Activated naive CD8-positive, alpha-beta T cell treated with anti-CD3 and anti-CD28 coated beads, Interleukin-2, amount 10 ng/mL, durations not matched to agents 7 days and 5 days (primary cell): ENCODE measurements around the gene CDH13. TPM values are rescaled to one million over a fixed set of nuclear protein-coding genes. Genes with fewer than 3 reads are reported as not detected.

ENCODE experiments used
- ATAC-seq: fragments of 150-1000 bp; cut with Tn5 transposase; one replicate; pipeline ENCODE4 v1.10.0; 2021; ENCODE audit warnings: low read depth, moderate library complexity
- POLR2A ChIA-PET: fragments of 350-600 bp; sonication (Branson Sonifier 250); formaldehyde crosslinking; loops from one replicate; lab custom pipeline; 2021; ENCODE audit warnings: antibody characterized with exemption; lab: Charles Lee
- DNase-seq: peaks from one replicate; pipeline ENCODE4 v3.0.0; 2021
- H3K27ac Mint-ChIP-seq: one replicate; pipeline ENCODE4 v1.8.0; 2022; ENCODE audit warnings: mild to moderate bottlenecking, mixed read lengths
- H3K27me3 Mint-ChIP-seq: one replicate; pipeline ENCODE4 v1.8.0; 2022; ENCODE audit warnings: mild to moderate bottlenecking, moderate library complexity, mixed read lengths
- H3K36me3 Mint-ChIP-seq: one replicate; pipeline ENCODE4 v1.8.0; 2021; ENCODE audit warnings: mild to moderate bottlenecking, mixed read lengths
- H3K4me1 Mint-ChIP-seq: one replicate; pipeline ENCODE4 v1.8.0; 2021; ENCODE audit warnings: mixed read lengths
- H3K4me3 Mint-ChIP-seq: one replicate; pipeline ENCODE4 v1.8.0; 2022; ENCODE audit warnings: mild to moderate bottlenecking, moderate library complexity, mixed read lengths
- H3K9me3 Mint-ChIP-seq: one replicate; pipeline ENCODE4 v1.8.0; 2021; ENCODE audit warnings: mixed read lengths
- total RNA-seq, 2 experiments: library from RNA; stranded (reverse); gene quantifications; one replicate each; pipeline ENCODE4 v1.2.3, GENCODE V29; 2021

The CDH13 gene
- total RNA-seq, 2 experiments from 2014 or later = not detected

- H3K9me3 Mint-ChIP-seq = no peaks in the 10 kb centered on the region
- no peak for ATAC-seq
- DNase-seq = no peak
- H3K36me3 Mint-ChIP-seq = no peaks in the 10 kb centered on the region
- POLR2A ChIA-PET = no interaction called here
- H3K4me3 Mint-ChIP-seq = no peak overlapping the region
- H3K27ac Mint-ChIP-seq = no peak overlapping the region
- H3K27me3 Mint-ChIP-seq = peaks cover 3% of the 10 kb centered on the region
- H3K4me1 Mint-ChIP-seq = no peaks in the 10 kb centered on the region
Measured at GRCh38 chr16:83312015-83312717, 685.4 kb downstream of the CDH13 start.

- Mint-ChIP-seq H3K27me3 (peaks cover 3% of the 10 kb centered on the region), H3K4me3 (no peak overlapping the region), H3K36me3 (no peaks in the 10 kb centered on the region), H3K27ac (no peak overlapping the region), H3K9me3 (no peaks in the 10 kb centered on the region), H3K4me1 (no peaks in the 10 kb centered on the region)
- ATAC-seq = no peak
- POLR2A ChIA-PET = no interaction called here
- DNase-seq = no peak
Measured at GRCh38 chr16:83312718-83313245, 686.0 kb downstream of the CDH13 start.

- DNase-seq = no peak
- POLR2A ChIA-PET = no interaction called here
- no peak for ATAC-seq
- no peak overlapping the region for H3K4me3 Mint-ChIP-seq
- no peaks in the 10 kb centered on the region for H3K4me1 Mint-ChIP-seq
- no peaks in the 10 kb centered on the region for H3K36me3 Mint-ChIP-seq
- peaks cover 3% of the 10 kb centered on the region for H3K27me3 Mint-ChIP-seq
- H3K27ac Mint-ChIP-seq = no peak overlapping the region
- no peaks in the 10 kb centered on the region for H3K9me3 Mint-ChIP-seq
Measured at GRCh38 chr16:83315271-83315670, 688.5 kb downstream of the CDH13 start.

- H3K9me3 Mint-ChIP-seq = no peaks in the 10 kb centered on the region
- H3K36me3 Mint-ChIP-seq = no peaks in the 10 kb centered on the region
- no peaks in the 10 kb centered on the region for H3K4me1 Mint-ChIP-seq
- H3K27ac Mint-ChIP-seq = no peak overlapping the region
- no peak overlapping the region for H3K4me3 Mint-ChIP-seq
- no peak for ATAC-seq
- POLR2A ChIA-PET = no interaction called here
- no peak for DNase-seq
- H3K27me3 Mint-ChIP-seq = peaks cover 3% of the 10 kb centered on the region
Measured at GRCh38 chr16:83316458-83316857, 689.7 kb downstream of the CDH13 start.

GRCh38 chr16:83318390-83318789, 691.6 kb downstream of the CDH13 start:
- no peaks in the 10 kb centered on the region for H3K4me1 Mint-ChIP-seq
- no peak for ATAC-seq
- no peak overlapping the region for H3K27ac Mint-ChIP-seq
- H3K9me3 Mint-ChIP-seq = no peaks in the 10 kb centered on the region
- no peak overlapping the region for H3K4me3 Mint-ChIP-seq
- POLR2A ChIA-PET = no interaction called here
- DNase-seq = no peak
- H3K36me3 Mint-ChIP-seq = no peaks in the 10 kb centered on the region
- no peaks in the 10 kb centered on the region for H3K27me3 Mint-ChIP-seq

DNA sequence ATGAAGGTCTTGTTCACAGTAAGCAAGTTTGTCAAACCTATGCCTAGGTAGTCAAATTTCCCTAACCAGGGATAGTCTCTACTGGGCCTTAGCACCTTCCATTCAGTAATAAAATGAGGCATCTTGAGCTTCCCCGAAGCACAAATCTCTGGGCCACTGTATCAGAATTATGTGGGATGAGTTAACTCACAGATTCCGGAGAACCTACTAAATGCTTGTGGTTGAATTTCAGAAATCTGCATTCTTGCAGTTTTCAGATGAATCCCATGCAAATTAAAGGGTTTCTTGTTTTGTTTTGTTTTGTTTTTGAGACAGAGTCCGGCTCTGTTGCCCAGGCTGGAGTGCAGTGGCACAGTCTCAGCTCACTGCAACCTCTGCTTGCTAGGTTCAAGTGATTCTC, 702.2 kb downstream of the CDH13 start:
- no peaks in the 10 kb centered on the region for H3K36me3 Mint-ChIP-seq
- no peaks in the 10 kb centered on the region for H3K4me1 Mint-ChIP-seq
- POLR2A ChIA-PET = no interaction called here
- no peak for ATAC-seq
- no peak overlapping the region for H3K27ac Mint-ChIP-seq
- H3K9me3 Mint-ChIP-seq = no peaks in the 10 kb centered on the region
- no peaks in the 10 kb centered on the region for H3K27me3 Mint-ChIP-seq
- DNase-seq = no peak
- H3K4me3 Mint-ChIP-seq = no peak overlapping the region

DNA sequence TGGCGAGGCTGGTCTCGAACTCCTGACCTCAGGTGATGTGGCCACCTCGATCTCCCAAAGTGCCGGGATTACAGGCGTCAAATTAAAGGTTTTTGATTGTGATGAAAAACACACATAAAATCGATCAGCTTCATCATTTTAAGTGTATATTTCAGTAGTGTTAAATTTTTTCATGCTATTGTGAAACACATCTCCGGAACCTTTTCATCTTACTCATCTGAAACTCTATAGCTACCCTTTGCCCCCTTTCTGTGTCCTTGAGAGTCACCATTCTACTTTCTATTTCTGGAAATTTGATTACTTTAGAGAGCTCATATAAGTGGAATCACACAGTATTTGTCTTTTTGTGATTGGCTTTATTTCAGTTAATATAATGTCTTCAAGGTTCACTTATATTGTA, 702.7 kb downstream of the CDH13 start:
- Mint-ChIP-seq H3K9me3 (no peaks in the 10 kb centered on the region), H3K27ac (no peak overlapping the region), H3K4me1 (no peaks in the 10 kb centered on the region), H3K27me3 (no peaks in the 10 kb centered on the region), H3K36me3 (no peaks in the 10 kb centered on the region), H3K4me3 (no peak overlapping the region)
- POLR2A ChIA-PET = no interaction called here
- DNase-seq = no peak
- ATAC-seq = no peak

DNA sequence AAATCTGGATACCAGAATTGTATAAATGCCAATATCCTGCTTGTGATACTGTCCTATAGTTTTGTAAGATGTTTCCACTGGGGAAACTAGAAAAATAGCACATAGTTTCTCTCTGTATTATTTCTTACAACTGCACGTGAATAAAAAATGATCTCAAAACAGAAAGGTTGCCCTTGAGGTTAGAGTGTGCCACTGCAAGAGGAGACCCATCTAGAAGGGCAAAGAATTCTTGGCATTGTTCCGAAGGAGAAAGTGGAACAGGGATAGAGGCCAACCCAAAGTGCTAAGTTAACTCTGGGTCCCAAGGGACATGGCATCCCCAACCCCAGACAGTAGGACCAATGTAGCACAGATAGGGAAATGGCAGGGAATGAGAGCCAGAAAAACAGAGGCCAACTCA, 703.5 kb downstream of the CDH13 start:
- no peak overlapping the region for H3K27ac Mint-ChIP-seq
- no peaks in the 10 kb centered on the region for H3K36me3 Mint-ChIP-seq
- no peak overlapping the region for H3K4me3 Mint-ChIP-seq
- no peak for DNase-seq
- no peaks in the 10 kb centered on the region for H3K4me1 Mint-ChIP-seq
- no peak for ATAC-seq
- no peaks in the 10 kb centered on the region for H3K9me3 Mint-ChIP-seq
- H3K27me3 Mint-ChIP-seq = no peaks in the 10 kb centered on the region
- POLR2A ChIA-PET = no interaction called here

GRCh38 chr16:83335076-83335475, 708.3 kb downstream of the CDH13 start:
- ATAC-seq (no peak), DNase-seq (no peak)
- Mint-ChIP-seq H3K36me3 (no peaks in the 10 kb centered on the region), H3K4me3 (no peak overlapping the region), H3K4me1 (no peaks in the 10 kb centered on the region), H3K27me3 (no peaks in the 10 kb centered on the region), H3K9me3 (no peaks in the 10 kb centered on the region), H3K27ac (no peak overlapping the region)
- POLR2A ChIA-PET = no interaction called here

- no peak for ATAC-seq
- Mint-ChIP-seq H3K4me1 (no peaks in the 10 kb centered on the region), H3K36me3 (no peaks in the 10 kb centered on the region), H3K4me3 (no peak overlapping the region), H3K27me3 (no peaks in the 10 kb centered on the region), H3K27ac (no peak overlapping the region), H3K9me3 (no peaks in the 10 kb centered on the region)
- DNase-seq = no peak
- POLR2A ChIA-PET = no interaction called here
Measured at GRCh38 chr16:83336603-83337002, 709.8 kb downstream of the CDH13 start.

DNA sequence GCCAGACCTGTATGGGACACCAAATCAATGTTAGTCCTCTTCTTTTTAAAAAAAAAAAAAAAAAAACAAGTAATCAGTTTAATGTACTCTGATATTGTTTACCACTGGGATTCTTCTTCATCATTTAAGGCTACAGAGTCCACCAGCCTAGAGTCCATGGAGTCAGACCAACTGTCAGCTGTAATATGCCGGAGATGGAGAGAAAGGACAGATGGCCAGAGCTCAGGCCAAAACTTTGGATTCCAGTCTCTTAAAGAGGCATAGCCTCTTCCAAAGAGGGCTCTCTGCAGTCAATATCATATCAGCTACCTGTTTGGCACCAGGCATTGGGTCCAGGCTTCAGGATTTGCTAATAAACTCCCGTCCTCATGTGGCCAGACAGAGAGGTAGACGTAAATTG, 711.4 kb downstream of the CDH13 start:
- ATAC-seq (no peak), DNase-seq (no peak)
- H3K4me3 Mint-ChIP-seq = no peak overlapping the region
- no peaks in the 10 kb centered on the region for H3K4me1 Mint-ChIP-seq
- POLR2A ChIA-PET = no interaction called here
- no peaks in the 10 kb centered on the region for H3K9me3 Mint-ChIP-seq
- no peaks in the 10 kb centered on the region for H3K36me3 Mint-ChIP-seq
- H3K27me3 Mint-ChIP-seq = no peaks in the 10 kb centered on the region
- H3K27ac Mint-ChIP-seq = no peak overlapping the region

DNA sequence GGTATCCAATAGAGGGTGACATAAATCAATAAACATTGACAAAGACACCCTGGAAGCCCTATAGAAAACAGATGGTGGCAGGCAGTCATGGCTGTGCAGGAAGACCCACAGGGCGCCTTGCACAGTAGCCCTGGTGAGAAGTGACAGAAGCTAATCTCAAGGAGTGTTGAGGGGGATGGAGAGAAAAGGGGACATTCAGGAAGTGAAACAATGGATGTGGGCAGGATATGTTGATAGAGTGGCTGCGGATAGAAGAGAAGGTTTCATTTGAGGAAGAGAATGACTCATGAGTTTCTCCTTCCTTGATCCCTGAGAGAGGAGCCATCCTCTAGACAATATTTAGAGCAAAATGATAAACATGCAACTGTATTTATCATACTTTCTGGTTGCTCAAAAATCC, 712.2 kb downstream of the CDH13 start:
- H3K9me3 Mint-ChIP-seq = no peaks in the 10 kb centered on the region
- no peak for ATAC-seq
- no peaks in the 10 kb centered on the region for H3K27me3 Mint-ChIP-seq
- no peaks in the 10 kb centered on the region for H3K36me3 Mint-ChIP-seq
- H3K27ac Mint-ChIP-seq = no peak overlapping the region
- POLR2A ChIA-PET = no interaction called here
- no peak overlapping the region for H3K4me3 Mint-ChIP-seq
- DNase-seq = no peak
- H3K4me1 Mint-ChIP-seq = no peaks in the 10 kb centered on the region

- Mint-ChIP-seq H3K27me3 (no peaks in the 10 kb centered on the region), H3K4me3 (no peak overlapping the region), H3K4me1 (no peaks in the 10 kb centered on the region), H3K36me3 (no peaks in the 10 kb centered on the region), H3K9me3 (no peaks in the 10 kb centered on the region), H3K27ac (no peak overlapping the region)
- POLR2A ChIA-PET = no interaction called here
- DNase-seq (no peak), ATAC-seq (no peak)
Measured at GRCh38 chr16:83343935-83344366, 717.2 kb downstream of the CDH13 start.

GRCh38 chr16:83345846-83346640, 719.3 kb downstream of the CDH13 start:
- no peak overlapping the region for H3K27ac Mint-ChIP-seq
- H3K27me3 Mint-ChIP-seq = no peaks in the 10 kb centered on the region
- ATAC-seq (no peak), DNase-seq (no peak)
- no peaks in the 10 kb centered on the region for H3K36me3 Mint-ChIP-seq
- POLR2A ChIA-PET = no interaction called here
- H3K9me3 Mint-ChIP-seq = no peaks in the 10 kb centered on the region
- no peak overlapping the region for H3K4me3 Mint-ChIP-seq
- H3K4me1 Mint-ChIP-seq = no peaks in the 10 kb centered on the region
